HEK293 (cell line): Measurements from ENCODE around the gene HES5.

Source experiments
- CTCF ChIA-PET: fragments of 350-600 bp; formaldehyde crosslinking; extraction: SDS; loops from one replicate; lab custom pipeline; 2021; ENCODE audit warnings: antibody characterized with exemption; lab: Yijun Ruan, JAX
- POLR2A ChIA-PET: fragments of 300-600 bp; formaldehyde crosslinking; extraction: SDS; loops from one replicate; lab custom pipeline; 2020; ENCODE audit warnings: antibody characterized with exemption, inconsistent platforms; lab: Yijun Ruan, JAX
- H3K27ac ChIP-seq: fragments of 200-500 bp; sonication (Bioruptor generic); 2 replicates; pipeline ENCODE4 v1.5.1; 2014; ENCODE audit warnings: low read depth, low read length, control low read depth, inconsistent platforms; ENCODE audit errors: extremely low read depth
- H3K36me3 ChIP-seq, 2 experiments: fragments of 200-500 bp in 1 of 2; sonication (Bioruptor generic) in 1 of 2; 1 replicate in 1 of 2; 2 replicates in 1 of 2; pipeline ENCODE4 v1.5.1; 2014 to 2017; ENCODE audit warnings: inconsistent platforms in 2 of 2, low read length in 2 of 2; ENCODE audit not compliant: control insufficient read depth in 2 of 2, insufficient read depth in 1 of 2
- H3K4me1 ChIP-seq: fragments of 200-500 bp; sonication (Bioruptor generic); 2 replicates; pipeline ENCODE4 v1.5.1; 2014; ENCODE audit warnings: mild to moderate bottlenecking, low read length, inconsistent platforms; ENCODE audit not compliant: control insufficient read depth, insufficient read depth
- H3K4me3 ChIP-seq: 2 replicates; pipeline ENCODE4 v1.5.1; 2011; ENCODE audit warnings: low read depth, mild to moderate bottlenecking, control low read depth, low read length, moderate library complexity
- H3K9me3 ChIP-seq: fragments of 200-500 bp; sonication (Bioruptor generic); 2 replicates; pipeline ENCODE4 v1.5.1; 2014; ENCODE audit warnings: low read depth, low read length, inconsistent platforms; ENCODE audit not compliant: control insufficient read depth, insufficient read depth
- BCL11A ChIP-seq: fragments of 450-650 bp; formaldehyde crosslinking; IDR thresholded peaks from 2 replicates; pipeline ENCODE4 v1.5.1; 2016; ENCODE audit warnings: low read depth, missing biosample characterization, missing genetic modification characterization
- KLF1 ChIP-seq: fragments of 450-650 bp; formaldehyde crosslinking; IDR thresholded peaks from 2 replicates; pipeline ENCODE4 v1.5.1; 2016; ENCODE audit warnings: missing biosample characterization, missing genetic modification characterization
- PATZ1 ChIP-seq: fragments of 450-650 bp; formaldehyde crosslinking; IDR thresholded peaks from 2 replicates; pipeline ENCODE4 v1.5.1; 2016; ENCODE audit warnings: missing biosample characterization, missing genetic modification characterization
- PRDM1 ChIP-seq: fragments of 450-650 bp; formaldehyde crosslinking; IDR thresholded peaks from 2 replicates; pipeline ENCODE4; 2016; ENCODE audit warnings: missing biosample characterization, missing genetic modification characterization
- REPIN1 ChIP-seq: fragments of 450-650 bp; formaldehyde crosslinking; IDR thresholded peaks from 2 replicates; pipeline ENCODE4 v1.5.1; 2017; ENCODE audit warnings: missing biosample characterization, missing genetic modification characterization, low read depth
- SALL2 ChIP-seq: fragments of 450-650 bp; formaldehyde crosslinking; IDR thresholded peaks from 2 replicates; pipeline ENCODE4 v1.5.0; 2017; ENCODE audit warnings: missing biosample characterization, mild to moderate bottlenecking, missing genetic modification characterization, borderline replicate concordance
- SP7 ChIP-seq: fragments of 450-650 bp; formaldehyde crosslinking; IDR thresholded peaks from 2 replicates; pipeline ENCODE4 v1.5.1; 2016; ENCODE audit warnings: missing biosample characterization, missing genetic modification characterization
- ZEB2 ChIP-seq: fragments of 450-650 bp; formaldehyde crosslinking; IDR thresholded peaks from 2 replicates; pipeline ENCODE4 v1.5.1; 2016; ENCODE audit warnings: missing biosample characterization, missing genetic modification characterization
- ZNF148 ChIP-seq: fragments of 450-650 bp; formaldehyde crosslinking; IDR thresholded peaks from 2 replicates; pipeline ENCODE4 v1.5.0; 2017; ENCODE audit warnings: missing biosample characterization, missing genetic modification characterization, borderline replicate concordance
- ZNF2 ChIP-seq: fragments of 450-650 bp; formaldehyde crosslinking; IDR thresholded peaks from 2 replicates; pipeline ENCODE4 v1.5.1; 2016; ENCODE audit warnings: missing biosample characterization, missing genetic modification characterization
- ZNF280C ChIP-seq: fragments of 450-650 bp; formaldehyde crosslinking; IDR thresholded peaks from 2 replicates; pipeline ENCODE4 v1.5.1; 2016; ENCODE audit warnings: missing biosample characterization, missing genetic modification characterization
- ZNF394 ChIP-seq: fragments of 450-650 bp; formaldehyde crosslinking; IDR thresholded peaks from 2 replicates; pipeline ENCODE4 v1.5.1; 2016; ENCODE audit warnings: missing biosample characterization, missing genetic modification characterization, mild to moderate bottlenecking, moderate library complexity, borderline replicate concordance
- ZNF404 ChIP-seq: fragments of 450-650 bp; formaldehyde crosslinking; IDR thresholded peaks from 2 replicates; pipeline ENCODE4 v1.5.1; 2017; ENCODE audit warnings: missing biosample characterization, missing genetic modification characterization
- ZNF501 ChIP-seq: fragments of 450-650 bp; formaldehyde crosslinking; IDR thresholded peaks from 2 replicates; pipeline ENCODE4 v1.5.1; 2016; ENCODE audit warnings: missing biosample characterization, missing genetic modification characterization
- ZNF610 ChIP-seq: fragments of 450-650 bp; formaldehyde crosslinking; IDR thresholded peaks from 2 replicates; pipeline ENCODE4 v1.5.1; 2016; ENCODE audit warnings: missing biosample characterization, missing genetic modification characterization, borderline replicate concordance
- ZNF692 ChIP-seq: fragments of 450-650 bp; formaldehyde crosslinking; IDR thresholded peaks from 2 replicates; pipeline ENCODE4 v1.5.1; 2016; ENCODE audit warnings: missing biosample characterization, missing genetic modification characterization
- ZNF704 ChIP-seq: fragments of 450-650 bp; formaldehyde crosslinking; IDR thresholded peaks from 2 replicates; pipeline ENCODE4 v1.5.1; 2016; ENCODE audit warnings: missing biosample characterization, missing genetic modification characterization
- ZNF707 ChIP-seq: fragments of 450-650 bp; formaldehyde crosslinking; IDR thresholded peaks from 2 replicates; pipeline ENCODE4 v1.5.1; 2016; ENCODE audit warnings: missing biosample characterization, missing genetic modification characterization

The HES5 gene

GRCh38 chr1:2522230-2522629 is 7.8 kb downstream of the HES5 start:
- Histone ChIP-seq H3K27ac (no peak overlapping the region), H3K36me3 (peaks cover 0 to 63% of the 10 kb centered on the region in 2 experiments; a peak in 1 of 3 replicates), H3K9me3 (no peaks in the 10 kb centered on the region), H3K4me1 (peaks cover 23% of the 10 kb centered on the region), H3K4me3 (no peak overlapping the region)
- TF ChIP-seq SALL2 (tag by site-specific recombination) (no peak), ZNF2 (tag by site-specific recombination) (no peak), PRDM1 (tag by site-specific recombination) (no peak), ZNF394 (no peak), ZNF692 (tag by site-specific recombination) (no peak), ZNF404 (tag by site-specific recombination) (no peak), ZNF148 (tag by site-specific recombination) (no peak), BCL11A (tag by site-specific recombination) (no peak), ZNF610 (no peak), PATZ1 (tag by site-specific recombination) (no peak), REPIN1 (tag by site-specific recombination) (no peak), ZNF707 (tag by site-specific recombination) (no peak), ZNF501 (tag by site-specific recombination) (no peak), ZNF704 (no peak), SP7 (tag by site-specific recombination) (no peak), KLF1 (no peak), ZEB2 (tag by site-specific recombination) (no peak), ZNF280C (tag by site-specific recombination) (no peak)
- ChIA-PET CTCF (no interaction called here), POLR2A (no interaction called here)
